GM11168 (cell line): ENCODE results near the gene KCNIP3.
"Not testable (repeated sequence)": the region's sequence is repeated elsewhere in the genome, so short reads cannot be mapped to it uniquely, and the experiment has no call there.

Source experiments
- in situ Hi-C: fragments of 300-500 bp; cut with MboI; formaldehyde crosslinking; loops from one replicate; pipeline ENCODE4 v1.12.0; 2022; ENCODE audit warnings: low sequenced_read_pairs; ENCODE audit not compliant: unreplicated experiment

KCNIP3 gene

DNA sequence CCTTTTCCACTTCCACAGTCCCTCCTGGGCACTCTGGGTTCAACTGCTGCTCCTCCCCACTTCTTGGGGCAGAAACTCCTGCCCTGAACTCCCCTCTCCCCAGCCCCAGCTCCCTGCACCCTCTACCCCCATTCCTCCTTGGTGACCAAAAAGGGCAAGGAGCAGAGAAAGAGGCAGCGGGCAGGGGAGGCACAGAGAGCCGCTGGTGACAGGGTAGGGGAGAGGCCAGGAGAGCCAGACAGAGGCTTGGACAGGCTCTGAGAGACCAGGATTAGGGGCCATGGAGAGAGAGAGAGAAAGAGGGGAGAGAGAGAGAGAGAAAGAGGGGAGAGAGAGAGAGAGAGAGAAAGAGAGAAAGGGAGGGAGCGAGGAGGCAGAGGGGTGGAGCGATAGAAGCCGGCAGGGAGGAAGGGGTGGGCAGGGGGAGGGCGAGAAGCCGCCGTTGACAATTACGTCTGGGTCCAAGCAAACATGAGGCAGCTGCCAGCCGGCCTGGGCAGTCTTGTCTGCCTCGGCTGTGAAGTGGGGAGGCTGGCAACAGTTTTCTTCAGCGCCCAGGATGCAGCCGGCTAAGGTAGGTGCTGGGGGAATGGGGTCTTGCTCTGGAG, at the start of gene KCNIP3:
KCNIP3 (plus strand) TSS at position 468 of the 608 bp plus-strand sequence; CDS start at position 560, 92 bp downstream.
- in situ Hi-C loops: no loop called here

DNA sequence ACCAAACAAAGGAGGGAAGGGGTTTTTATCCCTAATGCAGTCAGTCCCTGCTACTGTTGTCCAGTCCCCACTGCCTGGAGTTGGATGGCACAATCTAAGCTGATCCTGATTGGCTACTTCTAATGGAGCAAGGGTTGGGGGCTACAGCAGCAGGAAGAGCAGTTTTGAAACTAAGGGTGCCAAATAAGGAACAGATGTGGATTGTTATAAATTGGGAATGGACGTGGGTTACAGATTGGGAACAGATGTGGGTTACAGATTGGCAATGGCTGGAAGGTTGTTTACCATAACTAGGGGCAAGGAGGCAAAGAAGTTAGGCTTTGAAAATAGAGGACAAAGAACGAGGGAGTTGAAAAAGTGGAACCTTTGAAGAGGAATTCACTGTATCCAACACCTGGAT, 38.9 kb upstream of the KCNIP3 start:
- in situ Hi-C loops: no loop called here

DNA sequence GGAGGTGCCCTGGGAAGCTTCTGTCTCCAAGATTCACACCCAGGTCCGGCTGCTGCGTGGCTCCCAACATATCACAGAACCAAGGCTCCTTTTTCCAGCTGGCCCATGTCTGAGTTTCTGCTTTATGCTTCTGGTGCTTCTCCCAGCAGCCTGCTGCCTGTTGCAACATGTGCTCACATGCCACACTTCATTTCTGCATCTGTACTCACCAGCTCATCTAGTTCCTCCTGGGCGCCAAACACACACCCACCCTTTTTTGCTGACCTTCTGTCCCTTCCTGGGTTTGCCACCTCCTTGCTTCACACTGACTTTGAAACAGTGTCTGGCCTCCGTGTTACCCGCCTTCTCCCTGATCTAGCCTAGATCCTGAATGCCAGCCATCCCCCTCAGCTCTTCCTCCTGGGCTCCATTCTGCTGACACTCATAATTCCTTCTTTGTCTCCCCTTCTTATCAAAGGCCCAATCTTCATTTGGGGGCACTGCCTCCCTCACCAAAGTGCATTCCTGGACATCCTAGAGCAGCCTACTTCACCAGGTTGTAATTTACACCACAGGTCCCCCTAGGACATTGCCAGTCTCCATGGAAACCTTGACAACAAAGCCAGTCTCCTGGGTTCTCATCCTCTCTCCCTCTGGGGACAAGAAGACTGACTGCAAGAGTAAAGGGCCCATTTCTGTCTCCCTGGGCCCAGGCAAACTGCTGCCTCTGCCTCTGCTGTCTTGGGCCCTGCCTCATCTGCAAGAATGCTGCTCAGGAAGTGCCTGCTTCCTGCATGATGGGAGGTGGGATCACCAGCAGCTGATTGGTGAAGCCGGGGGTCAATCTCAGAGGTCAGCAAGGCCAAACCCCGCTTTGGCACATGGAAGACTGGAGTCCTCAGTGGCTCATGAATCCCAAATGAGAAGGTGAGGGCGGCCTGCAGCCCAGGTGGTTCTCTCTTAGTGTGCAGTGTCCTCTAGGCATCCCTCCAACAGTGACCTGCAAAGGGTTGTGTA, 36.8 kb upstream of the KCNIP3 start:
- in situ Hi-C loops: no loop called here

DNA sequence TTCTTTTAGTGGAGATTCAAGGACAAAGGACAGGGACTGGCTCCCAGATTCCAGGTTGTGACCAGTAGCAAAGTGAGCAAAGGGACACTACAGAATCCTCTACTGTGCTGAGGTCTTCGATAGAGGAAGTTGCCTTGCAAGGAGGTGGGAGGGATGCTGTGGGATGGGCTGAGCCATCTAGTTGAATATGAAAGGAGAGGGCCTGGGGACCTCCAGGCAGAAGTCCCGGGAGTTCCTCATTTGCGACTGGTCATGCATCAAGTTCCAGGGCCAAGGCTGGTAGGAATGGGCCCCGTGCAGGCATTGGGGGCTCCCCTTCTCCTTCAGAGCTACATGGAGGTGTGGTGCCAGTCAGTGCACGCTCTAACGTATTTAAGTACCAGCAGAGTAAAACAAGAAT, 35.5 kb upstream of the KCNIP3 start:
- in situ Hi-C loops: no loop called here

DNA sequence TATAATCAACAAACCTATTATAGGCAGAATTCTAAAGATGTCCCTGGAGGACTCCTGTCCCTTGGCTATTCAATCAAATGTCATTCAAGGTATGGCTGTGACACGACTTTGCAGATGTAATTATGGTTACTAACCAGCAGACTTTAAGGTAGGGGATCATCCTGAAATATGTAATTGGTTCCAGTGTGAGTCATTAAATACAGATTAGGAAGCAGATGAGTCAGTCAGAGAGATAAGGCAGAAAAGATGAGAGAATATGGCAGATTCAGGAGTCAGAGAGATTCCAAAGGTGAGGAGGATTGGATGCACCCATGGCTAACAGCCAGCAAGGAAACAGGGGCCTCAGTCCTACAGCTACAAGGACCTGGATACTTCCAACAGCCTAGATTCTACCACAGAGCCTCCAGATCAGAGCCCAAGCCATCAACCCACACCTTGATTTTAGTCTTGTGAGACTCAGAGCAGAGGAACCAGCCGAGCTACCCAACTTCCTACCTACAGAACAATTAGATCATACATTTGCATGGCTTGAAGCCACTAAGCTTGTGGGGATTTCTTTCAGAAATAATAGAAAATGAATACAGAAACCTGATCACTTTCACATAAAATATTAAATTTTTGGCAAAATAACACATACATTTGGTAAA, 34.1 kb upstream of the KCNIP3 start:
- in situ Hi-C loops: no loop called here

DNA sequence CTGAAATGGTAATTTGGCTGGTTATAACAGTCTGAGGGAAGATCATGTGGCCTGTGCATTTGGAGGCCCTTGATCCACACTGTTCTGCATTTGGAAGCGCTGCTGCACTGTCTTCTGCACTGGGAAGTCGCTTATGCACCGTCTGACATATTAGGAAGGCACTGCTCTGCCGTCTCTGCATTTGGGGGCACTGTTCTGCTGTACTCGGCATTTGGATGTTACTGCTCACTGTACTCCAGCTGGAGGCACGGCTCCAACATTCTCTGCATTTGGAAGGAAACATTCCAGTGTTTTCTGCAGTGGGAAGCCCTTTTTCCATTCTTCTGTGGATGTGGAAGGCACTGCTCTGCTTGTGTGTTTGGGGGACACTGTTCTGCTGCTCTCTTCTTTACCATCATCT, 32.5 kb upstream of the KCNIP3 start:
- in situ Hi-C loops: no loop called here

DNA sequence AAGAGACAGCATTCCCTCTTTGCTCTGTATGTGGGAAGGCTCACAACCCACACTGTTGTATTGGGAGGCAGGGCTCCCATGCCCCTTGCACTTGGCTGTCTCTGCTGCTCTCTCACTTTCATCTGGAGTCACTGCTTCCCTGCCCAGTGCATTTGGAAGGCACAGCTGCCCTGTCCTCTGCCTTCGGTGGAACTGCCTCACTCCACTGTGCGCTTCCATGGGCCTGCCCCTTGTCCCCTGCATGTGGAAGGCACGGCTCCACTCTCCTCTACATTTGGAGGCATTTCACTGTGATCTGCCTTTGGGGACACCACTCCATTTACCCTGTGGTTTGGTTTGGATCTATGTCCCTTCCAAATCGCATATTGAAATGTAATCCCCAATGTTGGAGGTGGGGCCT, 32.0 kb upstream of the KCNIP3 start:
- in situ Hi-C loops: no loop called here

DNA sequence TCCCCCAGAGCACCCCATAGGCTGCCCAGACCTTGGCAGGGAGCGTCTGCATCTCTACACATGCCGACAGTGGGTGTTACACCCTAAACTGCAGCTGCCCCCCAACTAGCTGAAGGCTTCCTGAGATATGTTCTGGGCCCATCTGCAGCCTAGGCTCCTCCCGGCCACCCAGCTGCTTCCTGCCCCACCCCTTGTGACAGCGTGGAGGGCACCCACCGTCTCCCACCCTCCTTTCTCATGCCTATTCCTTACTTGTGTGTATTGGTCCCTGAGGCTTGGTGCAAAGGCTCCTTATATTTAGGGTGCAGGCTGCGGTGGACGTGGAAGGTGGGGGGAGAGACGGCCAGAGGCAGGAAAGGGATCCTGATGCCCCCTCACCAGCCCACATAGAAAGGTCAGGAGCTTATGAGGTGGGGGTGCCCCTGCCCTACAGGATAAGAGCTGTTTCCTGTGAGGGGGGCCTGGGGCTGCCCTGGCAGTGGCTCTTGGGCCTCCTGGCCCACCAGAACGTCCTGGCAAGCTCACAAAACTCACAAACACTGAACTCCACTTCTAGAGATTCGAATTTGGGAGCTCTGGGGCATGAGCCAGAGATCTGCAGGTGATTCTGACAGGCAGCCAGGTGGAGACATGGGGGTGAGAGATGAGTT, 30.2 kb upstream of the KCNIP3 start:
- in situ Hi-C loops: no loop called here

DNA sequence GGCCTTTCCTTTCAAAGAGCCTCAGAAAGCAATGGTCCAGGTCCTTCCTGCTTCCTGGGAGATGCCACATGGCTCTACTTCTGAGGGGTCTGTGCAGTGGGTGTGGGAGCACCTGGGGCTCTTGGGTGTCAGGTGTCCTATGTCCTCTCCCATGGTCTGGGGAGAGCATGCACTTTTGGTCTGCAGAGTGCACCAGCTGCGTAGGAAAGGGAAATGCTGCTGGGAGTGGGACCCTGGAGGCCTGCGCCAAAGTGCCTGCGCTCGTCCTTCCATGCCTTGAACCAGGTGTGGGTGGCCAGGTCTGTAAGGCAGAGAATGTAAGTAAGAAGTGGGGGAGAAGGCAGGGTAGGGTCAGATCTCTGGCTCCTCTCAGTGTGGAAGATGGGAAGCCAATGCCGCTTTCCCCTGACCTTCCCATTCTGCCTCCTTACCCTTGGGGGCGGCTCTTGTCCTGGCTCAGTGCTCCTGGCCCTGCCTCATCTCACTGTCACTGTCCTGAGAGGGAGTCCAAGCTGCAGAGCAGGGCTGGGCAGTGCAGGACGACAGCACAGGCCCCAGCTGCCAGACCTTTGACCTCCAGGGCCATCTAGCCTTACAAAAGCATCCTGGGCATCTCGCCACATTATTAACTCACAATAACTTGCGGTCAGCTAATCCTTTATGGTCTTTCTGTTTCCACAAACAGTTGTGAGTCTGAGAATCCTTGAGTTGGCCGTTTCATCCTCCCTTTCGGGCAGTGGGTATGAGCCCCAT, 29.5 kb upstream of the KCNIP3 start:
- in situ Hi-C loops: no loop called here

DNA sequence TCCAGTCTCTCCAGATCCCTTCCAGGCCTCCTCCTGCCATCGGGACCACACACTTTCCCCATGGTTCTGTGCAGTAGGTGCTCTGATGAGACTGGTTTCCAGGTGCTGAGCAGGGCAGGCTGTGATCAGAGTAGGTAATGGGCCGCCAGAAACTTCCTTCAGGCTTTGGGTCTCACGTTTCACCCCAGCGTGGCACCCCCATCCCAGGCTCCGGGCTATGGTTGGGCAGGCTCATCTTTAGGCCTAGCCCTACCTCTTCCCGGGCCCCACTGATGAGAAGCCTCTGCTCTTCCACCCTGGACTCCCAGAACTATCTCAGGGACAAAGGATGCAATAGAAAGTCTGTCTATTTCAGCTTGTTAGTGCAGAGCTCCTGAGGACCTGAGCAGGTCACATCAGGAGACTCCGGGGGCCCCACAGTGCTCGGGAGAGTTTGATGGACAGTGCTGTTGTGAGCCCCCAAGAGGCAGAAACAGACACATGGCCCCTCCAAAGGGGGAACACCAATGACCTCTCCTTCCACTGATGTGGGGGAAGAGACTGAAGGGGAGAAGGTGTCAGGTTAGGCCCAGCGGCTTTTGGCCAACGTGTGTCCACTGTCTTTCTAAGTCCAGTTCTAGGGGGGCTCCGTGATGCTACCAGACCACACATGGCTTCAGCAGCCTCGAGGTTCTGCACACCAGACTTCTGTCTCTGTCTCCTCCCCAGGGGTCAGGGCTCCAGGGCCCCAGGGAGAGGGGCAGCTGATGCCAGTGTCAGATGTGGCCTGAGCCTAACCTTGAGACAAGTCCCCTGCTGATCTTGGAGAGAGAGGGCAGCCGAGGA, 28.7 kb upstream of the KCNIP3 start:
- in situ Hi-C loops: no loop called here

DNA sequence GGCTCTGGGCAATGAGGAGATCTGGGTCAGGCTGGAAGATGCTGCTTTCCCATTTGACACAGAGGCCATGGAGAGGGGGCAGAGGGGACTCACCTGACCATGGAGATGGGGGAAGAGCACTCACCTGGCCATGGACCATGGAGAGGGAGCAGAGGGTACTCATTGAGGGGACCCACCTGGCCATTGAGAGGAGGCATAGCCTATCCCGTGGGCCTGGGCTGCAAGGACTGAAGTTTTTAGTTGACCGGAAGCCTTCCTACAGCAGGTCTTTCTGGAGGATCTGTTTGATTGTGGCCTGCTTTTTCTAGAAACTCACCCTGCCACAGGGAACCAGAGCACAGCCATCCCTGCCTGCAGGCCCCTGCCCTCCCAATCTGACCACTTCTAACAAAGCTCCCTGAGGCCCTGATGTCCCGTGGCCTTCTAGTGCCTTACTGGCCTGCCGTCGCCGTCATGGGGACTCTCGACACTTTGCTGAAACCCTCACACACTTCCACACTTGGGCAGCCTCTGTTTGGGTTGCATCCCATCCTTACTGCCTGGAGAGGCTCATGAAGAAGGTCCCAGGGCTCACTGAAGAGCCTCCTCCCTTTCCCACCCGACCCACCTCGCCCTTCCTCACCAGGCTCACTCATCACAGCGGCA, 28.0 kb upstream of the KCNIP3 start:
- in situ Hi-C loops: no loop called here

DNA sequence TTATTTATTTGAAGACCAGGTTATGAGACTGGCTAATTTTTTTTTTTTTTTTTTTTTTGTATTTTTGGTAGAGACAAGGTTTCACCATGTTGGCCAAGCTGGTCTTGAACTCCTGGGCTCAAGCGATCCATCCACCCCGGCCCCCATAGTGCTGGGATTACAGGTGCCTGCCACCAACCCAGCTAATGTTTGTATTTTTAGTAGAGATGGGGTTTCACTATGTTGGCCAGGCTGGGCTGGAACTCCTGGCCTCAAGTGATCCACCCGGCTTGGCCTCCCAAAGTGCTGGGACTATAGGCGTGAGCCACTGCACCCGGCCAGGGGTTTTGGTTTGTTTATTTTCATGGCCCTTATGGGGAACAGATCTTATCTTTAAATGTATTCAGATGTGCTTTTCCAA, 27.4 kb upstream of the KCNIP3 start:
- in situ Hi-C loops: not testable (repeated sequence)

DNA sequence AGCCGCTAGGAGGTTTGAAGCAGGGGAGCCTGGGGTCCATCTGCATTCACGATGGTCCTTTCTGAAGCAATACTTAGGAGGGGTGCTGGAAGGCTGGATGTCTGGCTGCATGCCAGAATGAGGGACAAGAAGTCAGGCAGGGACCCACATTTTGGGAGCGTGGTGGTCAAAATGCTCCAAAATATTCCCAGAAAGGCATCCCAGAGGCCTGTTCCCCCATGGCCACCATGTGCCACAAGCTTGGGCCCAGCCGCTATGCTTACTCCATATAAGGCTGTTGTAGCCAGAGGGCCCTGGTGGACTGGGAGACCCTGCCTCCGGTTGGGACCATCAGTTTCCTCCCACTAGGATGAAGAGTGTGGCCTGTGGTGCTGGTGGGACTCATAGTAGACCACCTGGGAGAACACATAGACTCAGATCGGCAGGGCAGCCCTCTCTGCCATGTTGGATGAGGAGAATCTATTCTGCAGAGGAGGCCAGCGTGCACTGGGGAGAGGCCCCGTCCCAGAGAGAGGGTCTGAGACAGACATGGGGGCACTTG, 26.5 kb upstream of the KCNIP3 start:
- in situ Hi-C loops: no loop called here

DNA sequence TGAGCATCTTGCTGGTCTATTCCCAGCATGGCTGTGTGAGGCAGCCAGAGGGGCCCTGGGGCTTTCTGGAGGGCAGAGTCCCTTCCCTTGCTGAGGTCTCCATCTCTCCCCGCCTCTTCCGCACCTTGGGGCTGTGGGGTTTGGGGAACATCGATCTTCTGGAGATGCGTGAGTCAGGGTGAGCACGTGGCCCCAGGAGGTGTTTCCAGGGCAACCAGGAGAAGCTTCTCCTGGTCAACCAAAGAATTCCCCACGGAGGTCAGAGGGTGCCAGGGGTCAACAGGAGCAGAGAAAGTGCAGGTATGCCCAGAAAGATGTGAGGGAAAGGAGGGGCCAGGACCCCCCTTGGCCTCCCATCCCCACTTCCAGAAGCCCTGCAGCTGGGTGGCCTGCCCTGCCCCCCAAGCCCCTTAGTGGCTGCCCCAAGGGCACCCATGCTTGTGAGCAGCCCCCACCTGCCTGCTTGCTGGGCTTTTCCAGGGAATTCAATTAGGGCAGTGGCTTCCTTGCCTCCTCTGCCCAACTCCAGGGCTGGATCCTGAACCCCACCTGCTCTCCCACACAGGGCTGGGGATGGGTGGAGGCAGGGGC, 25.7 kb upstream of the KCNIP3 start:
- in situ Hi-C loops: no loop called here

DNA sequence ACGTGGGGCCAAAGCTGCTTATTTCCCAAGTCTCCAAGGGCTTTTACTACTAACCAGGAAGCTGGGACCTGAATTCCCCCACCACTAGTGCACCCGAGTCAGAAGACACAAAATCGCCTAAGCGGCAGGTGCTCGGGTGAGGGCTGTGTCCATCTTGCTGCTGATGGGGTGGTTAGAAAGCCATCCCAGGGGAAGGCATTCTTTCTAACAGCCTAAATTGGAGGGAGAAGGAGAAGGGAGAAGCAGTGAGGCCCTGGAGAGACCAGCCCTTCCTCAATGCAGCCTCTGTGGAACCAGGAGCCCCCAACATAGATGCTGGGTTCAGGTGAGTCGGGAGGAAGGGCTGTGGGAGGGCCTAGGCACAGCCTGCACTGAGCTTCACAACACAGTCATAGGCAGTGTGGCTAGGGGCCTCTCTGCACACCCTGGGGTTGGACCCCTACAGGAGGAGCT, 24.8 kb upstream of the KCNIP3 start:
- in situ Hi-C loops: no loop called here

DNA sequence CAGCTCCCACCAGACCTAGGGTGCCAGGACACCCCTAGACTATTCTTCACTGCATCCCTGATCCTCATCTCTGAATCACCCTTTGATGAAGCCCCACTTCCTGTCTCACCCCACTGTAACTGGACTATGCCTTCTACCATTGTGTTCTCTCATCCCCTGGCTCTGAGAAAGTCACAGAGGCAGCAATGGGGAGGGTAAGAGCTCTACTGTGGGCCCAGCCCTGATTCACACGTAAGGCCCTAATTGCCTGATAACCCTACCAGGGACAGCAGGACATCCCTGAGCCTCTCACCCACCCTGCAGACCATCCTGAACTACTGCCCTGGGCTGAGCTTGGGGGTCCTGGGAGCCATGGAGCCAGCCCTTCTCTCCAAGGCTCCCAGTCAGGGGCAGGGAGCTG, 24.4 kb upstream of the KCNIP3 start:
- in situ Hi-C loops: no loop called here

DNA sequence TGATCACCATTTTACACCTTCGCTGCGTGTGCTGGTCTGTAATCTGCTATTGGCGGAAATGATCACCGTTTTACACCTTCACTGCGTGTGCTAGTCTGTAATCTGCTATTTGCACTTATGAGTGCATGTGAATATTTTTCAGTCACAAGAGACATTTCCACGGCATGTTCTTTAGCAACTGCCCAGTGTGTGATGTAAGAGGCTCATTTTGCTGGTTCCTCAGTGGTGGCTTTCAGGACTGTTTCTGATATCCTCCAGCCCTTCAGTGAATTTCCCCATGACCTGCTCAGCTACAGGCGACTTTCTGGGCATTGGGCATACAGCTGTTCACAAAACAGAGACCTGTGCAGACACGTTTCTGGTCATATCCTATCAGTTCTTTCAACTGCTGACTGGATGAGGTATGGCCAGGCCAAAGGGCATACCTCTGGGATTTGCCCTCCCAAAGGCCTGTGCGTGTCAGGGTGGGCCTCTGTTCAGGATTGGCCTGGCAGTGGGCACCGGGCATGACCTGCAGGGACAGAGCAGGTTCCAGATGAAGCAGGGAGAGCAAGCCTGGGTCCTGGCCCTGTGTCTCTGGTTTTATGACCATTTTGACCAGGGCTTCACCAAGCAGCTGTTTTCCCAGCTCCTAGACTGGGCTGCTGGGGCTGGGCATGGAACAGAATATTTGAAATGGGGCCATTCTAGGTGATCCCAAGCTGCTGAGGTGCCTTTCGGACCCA, 23.4 kb upstream of the KCNIP3 start:
- in situ Hi-C loops: no loop called here
